A549 treated with CpdA at 1 μM for 4 hours (cell line): Measurements from ENCODE around the gene OR2V1. TPM values are rescaled to one million over a fixed set of nuclear protein-coding genes. Genes with fewer than 3 reads are reported as not detected.

ENCODE experiments used
- total RNA-seq: library from RNA; stranded (reverse); fragments of 200-300 nt; extraction: Qiagen RNA extraction; gene quantifications from 5 replicates; pipeline ENCODE4 v1.2.3, GENCODE V29; 2022; ENCODE audit warnings: low read depth

OR2V1 gene
- not detected in 5 replicates for total RNA-seq

GRCh38 chr5:181130832-181131496 lies at the start of gene OR2V1:
Gene OR2V1 (minus strand): TSS chr5:181131169. CDS start chr5:181125304, 5,865 bp downstream.

DNA sequence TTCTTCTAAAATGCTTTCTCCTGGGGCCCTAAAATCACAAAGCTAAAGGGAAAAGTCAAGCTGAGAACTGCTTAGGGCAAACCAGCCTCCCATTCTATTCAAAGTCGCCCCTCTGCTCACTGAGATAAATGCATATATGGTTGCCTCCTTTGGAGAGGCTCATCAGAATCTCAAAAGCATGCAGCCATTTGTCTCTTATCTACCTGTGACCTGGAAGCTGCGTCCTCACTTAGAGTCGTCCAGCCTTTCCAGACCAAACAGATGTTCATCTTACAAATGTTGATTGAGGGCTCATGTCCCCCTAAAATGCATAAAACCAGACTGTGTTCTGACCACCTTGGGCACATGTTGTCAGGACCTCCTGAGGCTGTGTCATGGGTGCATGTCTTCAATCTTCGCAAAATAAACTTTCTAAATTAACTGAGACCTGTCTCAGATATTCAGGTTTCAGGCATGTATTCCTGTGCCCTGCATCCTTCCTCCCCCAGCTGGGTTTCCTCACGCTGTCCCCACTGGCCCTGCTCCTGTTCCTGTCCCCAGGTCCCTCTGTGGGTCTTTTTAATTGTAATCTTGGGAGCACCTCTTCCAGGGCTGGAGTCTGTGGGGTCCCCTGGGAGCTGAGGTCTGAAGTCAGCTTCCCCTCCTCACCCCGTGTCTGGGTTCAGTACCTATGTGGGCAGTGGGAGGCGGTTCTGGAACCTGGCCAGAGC lies 16.1 kb upstream of the OR2V1 start, which contains the start of gene OR2V2:
TSS of gene OR2V2 (plus strand) at position 660 of the 710 bp plus-strand sequence. CDS start 7,357 bp downstream, outside the sequence.

Other genes with a start within 250 kb of the OR2V1 start
- not detected in 5 replicates for gene BTNL8, start 232.0 kb downstream of the OR2V1 start, total RNA-seq
- gene BTNL3, start 142.3 kb downstream of the OR2V1 start, total RNA-seq, result not detected in 5 replicates
- 0.64 to 1.5 TPM (median 1.1 TPM) in 5 replicates for gene BTNL9, start 90.9 kb downstream of the OR2V1 start, total RNA-seq
- not detected in 5 replicates for gene OR2V2, start 16.4 kb upstream of the OR2V1 start, total RNA-seq
- 27.2 to 44.1 TPM (median 42.4 TPM) in 5 replicates for gene TRIM7, start 74.0 kb upstream of the OR2V1 start, total RNA-seq
- 18.4 to 28.7 TPM (median 27.4 TPM) in 5 replicates for gene TRIM41, start 92.1 kb upstream of the OR2V1 start, total RNA-seq
- 3,218 to 3,641 TPM (median 3,428 TPM) in 5 replicates for gene RACK1, start 112.7 kb upstream of the OR2V1 start, total RNA-seq
- 6.0 to 8.3 TPM (median 6.6 TPM) in 5 replicates for gene TRIM52, start 130.0 kb upstream of the OR2V1 start, total RNA-seq
- gene OR4F3, start 236.1 kb upstream of the OR2V1 start, total RNA-seq, result not detected in 5 replicates